CD14-positive monocyte (primary cell): ENCODE measurements around the gene SOX15. TPM values are rescaled to one million over a fixed set of nuclear protein-coding genes. Genes with fewer than 3 reads are reported as not detected.

Source experiments
- DNase-seq, 3 donors: peaks; one replicate each; pipeline ENCODE4 v3.0.0-alpha.2; 2011 to 2022
- H2AFZ ChIP-seq: 2 replicates; pipeline ENCODE4 v1.6.0; 2012; ENCODE audit warnings: mild to moderate bottlenecking, low read depth, low read length, inconsistent platforms; ENCODE audit not compliant: insufficient read depth, poor library complexity, severe bottlenecking
- H3K27ac ChIP-seq, 2 donors: 1 replicate in 1 of 2; 2 replicates in 1 of 2; pipeline ENCODE4 v1.5.1; 2012 to 2013; ENCODE audit warnings: low read length in 2 of 2, control low read depth in 1 of 2, inconsistent platforms in 1 of 2, low read depth in 1 of 2, mild to moderate bottlenecking in 1 of 2
- H3K27me3 ChIP-seq, 2 donors: one replicate each; pipeline versions ENCODE4 v1.6.0 to v1.6.1; 2011 to 2013; ENCODE audit warnings: low read length in 2 of 2; ENCODE audit not compliant: control insufficient read depth in 2 of 2, insufficient read depth in 2 of 2
- H3K36me3 ChIP-seq, 2 donors: replicated peaks in 1 of 2; 1 replicate in 1 of 2; 2 replicates in 1 of 2; pipeline versions ENCODE4 v1.5.1 to v1.6.1; 2012 to 2013; ENCODE audit warnings: low read length in 2 of 2, control low read depth in 1 of 2, inconsistent platforms in 1 of 2, mild to moderate bottlenecking in 1 of 2; ENCODE audit not compliant: insufficient read depth in 2 of 2, control insufficient read depth in 1 of 2
- H3K4me1 ChIP-seq, 2 donors: 1 replicate in 1 of 2; 2 replicates in 1 of 2; pipeline versions ENCODE4 v1.5.1 to v1.6.1; 2012 to 2013; ENCODE audit warnings: low read length in 2 of 2, control low read depth in 1 of 2, inconsistent platforms in 1 of 2, mild to moderate bottlenecking in 1 of 2, moderate library complexity in 1 of 2; ENCODE audit not compliant: insufficient read depth in 2 of 2, control insufficient read depth in 1 of 2
- H3K4me2 ChIP-seq: replicated peaks from 2 replicates; pipeline ENCODE3; 2012; ENCODE audit warnings: low read length, moderate library complexity, mild to moderate bottlenecking; ENCODE audit not compliant: poor library complexity, severe bottlenecking; ENCODE audit errors: extremely low read depth
- H3K4me3 ChIP-seq, 3 experiments: fragments of 200-600 bp in 1 of 3; sonication (generic) in 1 of 3; replicated peaks in 1 of 3; 1 replicate in 2 of 3; 2 replicates in 1 of 3; pipeline ENCODE4 v1.5.1; 2011 to 2013; ENCODE audit warnings: low read length in 3 of 3, mild to moderate bottlenecking in 3 of 3, control low read depth in 2 of 3, low read depth in 2 of 3, inconsistent platforms in 1 of 3, moderate library complexity in 1 of 3
- H3K79me2 ChIP-seq: 2 replicates; pipeline ENCODE4 v1.6.0; 2012; ENCODE audit warnings: mild to moderate bottlenecking, control low read depth, inconsistent platforms, low read length, moderate library complexity; ENCODE audit not compliant: insufficient read depth
- H3K9ac ChIP-seq: 2 replicates; pipeline ENCODE4 v1.6.0; 2017; ENCODE audit warnings: low read length, mild to moderate bottlenecking; ENCODE audit not compliant: insufficient read depth, poor library complexity, severe bottlenecking
- H3K9me3 ChIP-seq, 2 donors: replicated peaks in 1 of 2; 1 replicate in 1 of 2; 2 replicates in 1 of 2; pipeline versions ENCODE4 v1.5.1 to v1.6.1; 2012 to 2013; ENCODE audit warnings: low read length in 2 of 2, control low read depth in 1 of 2; ENCODE audit not compliant: control insufficient read depth in 1 of 2, insufficient read depth in 1 of 2
- H4K20me1 ChIP-seq: 2 replicates; pipeline ENCODE4 v1.6.0; 2012; ENCODE audit warnings: mild to moderate bottlenecking, low read length, control low read depth, moderate library complexity; ENCODE audit not compliant: insufficient read depth
- H3K27ac Mint-ChIP-seq, 7 donors: one replicate each; pipeline ENCODE4 v1.8.0; 2020; ENCODE audit warnings: mild to moderate bottlenecking in 7 of 7, mixed read lengths in 7 of 7, moderate library complexity in 6 of 7, inconsistent platforms in 2 of 7
- H3K27me3 Mint-ChIP-seq, 3 donors: one replicate each; pipeline ENCODE4 v1.8.0; 2021 to 2022; ENCODE audit warnings: low read depth in 3 of 3, mild to moderate bottlenecking in 3 of 3, mixed read lengths in 3 of 3, moderate library complexity in 3 of 3, inconsistent platforms in 1 of 3
- H3K36me3 Mint-ChIP-seq, 2 donors: one replicate each; pipeline ENCODE4 v1.8.0; 2020; ENCODE audit warnings: mixed read lengths in 2 of 2, inconsistent platforms in 1 of 2, mild to moderate bottlenecking in 1 of 2
- H3K4me1 Mint-ChIP-seq: one replicate; pipeline ENCODE4 v1.8.0; 2020; ENCODE audit warnings: mild to moderate bottlenecking, mixed read lengths
- H3K4me3 Mint-ChIP-seq, 2 donors: one replicate each; pipeline ENCODE4 v1.8.0; 2020; ENCODE audit warnings: mild to moderate bottlenecking in 2 of 2, mixed read lengths in 2 of 2, moderate library complexity in 1 of 2
- H3K9me3 Mint-ChIP-seq, 7 donors: one replicate each; pipeline ENCODE4 v1.8.0; 2020 to 2022; ENCODE audit warnings: mixed read lengths in 7 of 7, mild to moderate bottlenecking in 6 of 7, moderate library complexity in 6 of 7, inconsistent platforms in 2 of 7
- WGBS: methylation state at CpG from one replicate; pipeline ENCODE4 v1.1.5; 2013; ENCODE audit warnings: missing lambda C conversion rate; ENCODE audit not compliant: insufficient coverage; 5-methylcytosine and 5-hydroxymethylcytosine counted together
- intact Hi-C, 2 donors: fragments of 100-400 bp; cut with micrococcal nuclease; formaldehyde crosslinking; loops; one replicate each; pipeline versions ENCODE4 v1.15.0 to v1.15.1; 2023
- polyA plus RNA-seq, 3 donors: library from polyadenylated mRNA; depleted of rRNA in 1 of 3; unstranded in 2 of 3; stranded (reverse) in 1 of 3; fragments of 300-500 nt in 2 of 3; fragments of >200 nt in 1 of 3; fragmentation: Illumina TruSeq in 2 of 3; gene quantifications; 1 replicate in 2 of 3; 2 replicates in 1 of 3; pipeline ENCODE4 v1.2.3, GENCODE V29; 2012 to 2021
- TF ChIP-seq, protein P1 (sequence below): fragments of 200-600 bp; IDR thresholded peaks from one replicate; pipeline ENCODE4 v1.8.0; 2022; ENCODE audit warnings: antibody characterized with exemption, mild to moderate bottlenecking

The SOX15 gene
- polyA plus RNA-seq, 3 donors: 0.86 to 1.2 (median 1.1) TPM

DNA sequence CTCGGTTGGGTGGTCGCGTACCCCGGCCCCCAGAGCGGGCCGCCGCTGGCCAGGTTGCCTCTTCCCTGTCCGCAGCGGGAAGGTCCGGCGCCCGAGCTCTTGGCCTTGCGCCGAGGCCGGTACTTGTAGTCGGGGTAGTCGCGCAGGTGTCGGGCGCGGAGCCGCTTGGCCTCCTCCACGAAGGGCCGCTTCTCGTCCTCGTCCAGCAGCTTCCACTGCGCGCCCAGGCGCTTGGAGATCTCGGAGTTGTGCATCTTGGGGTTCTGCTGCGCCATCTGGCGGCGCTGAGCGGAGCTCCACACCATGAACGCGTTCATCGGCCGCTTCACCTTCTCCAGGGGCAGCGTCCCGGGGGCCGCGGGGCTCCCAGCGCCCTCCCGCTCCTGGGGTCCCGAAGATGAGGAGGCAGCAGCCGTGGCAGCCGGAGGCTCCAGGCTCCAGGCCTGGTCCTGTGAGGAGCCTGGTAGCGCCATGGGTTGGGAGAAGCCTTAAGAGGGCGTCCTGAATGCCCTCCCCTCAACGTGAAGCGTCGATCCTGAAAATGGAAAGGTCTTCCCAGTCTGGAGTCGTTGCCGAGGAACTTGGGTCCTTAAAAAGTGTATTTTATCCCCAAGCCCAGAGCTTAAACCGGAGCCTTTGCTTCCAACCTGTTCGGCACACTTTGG, 558 bp downstream of the SOX15 start:
- TF ChIP-seq, protein P1, sequence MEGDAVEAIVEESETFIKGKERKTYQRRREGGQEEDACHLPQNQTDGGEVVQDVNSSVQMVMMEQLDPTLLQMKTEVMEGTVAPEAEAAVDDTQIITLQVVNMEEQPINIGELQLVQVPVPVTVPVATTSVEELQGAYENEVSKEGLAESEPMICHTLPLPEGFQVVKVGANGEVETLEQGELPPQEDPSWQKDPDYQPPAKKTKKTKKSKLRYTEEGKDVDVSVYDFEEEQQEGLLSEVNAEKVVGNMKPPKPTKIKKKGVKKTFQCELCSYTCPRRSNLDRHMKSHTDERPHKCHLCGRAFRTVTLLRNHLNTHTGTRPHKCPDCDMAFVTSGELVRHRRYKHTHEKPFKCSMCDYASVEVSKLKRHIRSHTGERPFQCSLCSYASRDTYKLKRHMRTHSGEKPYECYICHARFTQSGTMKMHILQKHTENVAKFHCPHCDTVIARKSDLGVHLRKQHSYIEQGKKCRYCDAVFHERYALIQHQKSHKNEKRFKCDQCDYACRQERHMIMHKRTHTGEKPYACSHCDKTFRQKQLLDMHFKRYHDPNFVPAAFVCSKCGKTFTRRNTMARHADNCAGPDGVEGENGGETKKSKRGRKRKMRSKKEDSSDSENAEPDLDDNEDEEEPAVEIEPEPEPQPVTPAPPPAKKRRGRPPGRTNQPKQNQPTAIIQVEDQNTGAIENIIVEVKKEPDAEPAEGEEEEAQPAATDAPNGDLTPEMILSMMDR: peak; percentile 88
- peak overlapping the region; percentile 66 for H3K4me2 ChIP-seq
- H3K27me3 ChIP-seq: no peaks in the 10 kb centered on the region
- intact Hi-C loops: loop anchor here (2.0 to 5.0 kb wide), 3 partner anchors 17 to 87 kb away; no protein-coding TSS in a partner anchor
- H3K27me3 Mint-ChIP-seq: peaks cover 0 to 2% (median 0%) of the 10 kb centered on the region in 3 donors
- peak overlapping the region; percentile 15 for H3K9ac ChIP-seq
- peak; percentile 81 to 84 (median 83) for DNase-seq
- H3K27ac ChIP-seq: peak overlapping the region in 1 of 2 donors; percentile 76
- H4K20me1 ChIP-seq: peaks cover 17% of the 10 kb centered on the region
- 33% methylated on average over 55 of the region's 56 CpGs for WGBS
- peaks cover 38% of the 10 kb centered on the region for H3K79me2 ChIP-seq
- H3K36me3 ChIP-seq: peaks cover 59 to 62% of the 10 kb centered on the region in 2 donors
- H3K4me1 Mint-ChIP-seq: peaks cover 33% of the 10 kb centered on the region
- H3K4me3 ChIP-seq: peak overlapping the region in 1 of 3 experiments; percentile 58
- peaks cover 59 to 75% of the 10 kb centered on the region in 2 donors for H3K36me3 Mint-ChIP-seq
- H3K27ac Mint-ChIP-seq: peak overlapping the region in 2 of 7 donors; percentile 15 to 25
- peaks cover 45 to 55% of the 10 kb centered on the region in 2 donors for H3K4me1 ChIP-seq
- no peak overlapping the region for H2AFZ ChIP-seq
- no peak overlapping the region for H3K4me3 Mint-ChIP-seq
- peaks cover 0 to 2% (median 0%) of the 10 kb centered on the region in 7 donors for H3K9me3 Mint-ChIP-seq
- no peaks in the 10 kb centered on the region for H3K9me3 ChIP-seq

DNA sequence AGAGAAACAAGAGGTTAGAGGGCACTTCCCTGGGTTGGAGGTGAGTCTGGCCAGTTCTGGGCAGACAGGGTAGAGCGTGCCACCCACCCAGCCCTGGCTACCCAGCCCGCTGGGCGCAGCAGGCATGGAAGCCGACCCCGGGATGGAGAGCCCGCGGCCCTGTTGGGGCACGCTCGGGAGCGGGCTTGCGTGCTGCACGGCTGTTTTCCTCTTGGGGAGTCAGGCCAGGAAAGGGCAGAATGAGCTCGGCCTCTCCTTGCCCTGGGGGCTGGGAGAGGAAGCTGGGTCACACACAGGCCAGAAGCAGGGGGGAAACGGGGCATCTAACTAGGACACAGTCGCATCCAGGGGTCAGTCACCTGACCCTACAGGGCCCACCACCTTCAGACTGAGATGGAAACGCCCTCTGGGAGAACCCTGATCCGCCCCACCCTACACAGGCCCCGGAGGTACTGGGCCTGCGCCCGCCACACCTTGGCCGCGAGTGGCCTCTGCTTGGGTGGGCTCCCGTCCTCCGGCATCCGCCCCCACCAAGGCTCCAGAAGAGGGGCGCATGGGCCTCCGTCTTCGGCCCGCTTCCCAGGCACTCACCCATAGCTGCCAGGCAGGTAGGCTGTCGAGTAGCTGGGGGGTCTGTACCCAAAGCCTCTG, 1.2 kb downstream of the SOX15 start:
- no peak for DNase-seq
- 86% methylated on average over 16 of the region's 30 CpGs for WGBS
- Mint-ChIP-seq H3K4me3 (no peak overlapping the region), H3K9me3 (peaks cover 0 to 4% (median 0%) of the 10 kb centered on the region in 7 donors), H3K36me3 (peaks cover 52 to 68% of the 10 kb centered on the region in 2 donors), H3K4me1 (peaks cover 35% of the 10 kb centered on the region), H3K27me3 (peaks cover 0 to 2% (median 2%) of the 10 kb centered on the region in 3 donors), H3K27ac (peak overlapping the region in 6 of 7 donors; percentile 71 to 91 (median 86))
- peak overlapping the region; percentile 40 for H3K9ac ChIP-seq
- peaks cover 42% of the 10 kb centered on the region for H3K79me2 ChIP-seq
- H3K27ac ChIP-seq: peak overlapping the region; percentile 57 to 76
- TF ChIP-seq, protein P1: no peak
- no peaks in the 10 kb centered on the region for H3K9me3 ChIP-seq
- no peak overlapping the region for H2AFZ ChIP-seq
- H4K20me1 ChIP-seq: peaks cover 17% of the 10 kb centered on the region
- no peaks in the 10 kb centered on the region for H3K27me3 ChIP-seq
- peaks cover 53 to 55% of the 10 kb centered on the region in 2 donors for H3K36me3 ChIP-seq
- peak overlapping the region; percentile 66 for H3K4me2 ChIP-seq
- intact Hi-C loops: loop anchor here (2.0 to 5.0 kb wide), 3 partner anchors 16 to 86 kb away; no protein-coding TSS in a partner anchor
- H3K4me1 ChIP-seq: peaks cover 47 to 58% of the 10 kb centered on the region in 2 donors
- H3K4me3 ChIP-seq: peak overlapping the region in 1 of 3 experiments; percentile 58
